Measurements from ENCODE around the gene PIP5KL1.

DNA sequence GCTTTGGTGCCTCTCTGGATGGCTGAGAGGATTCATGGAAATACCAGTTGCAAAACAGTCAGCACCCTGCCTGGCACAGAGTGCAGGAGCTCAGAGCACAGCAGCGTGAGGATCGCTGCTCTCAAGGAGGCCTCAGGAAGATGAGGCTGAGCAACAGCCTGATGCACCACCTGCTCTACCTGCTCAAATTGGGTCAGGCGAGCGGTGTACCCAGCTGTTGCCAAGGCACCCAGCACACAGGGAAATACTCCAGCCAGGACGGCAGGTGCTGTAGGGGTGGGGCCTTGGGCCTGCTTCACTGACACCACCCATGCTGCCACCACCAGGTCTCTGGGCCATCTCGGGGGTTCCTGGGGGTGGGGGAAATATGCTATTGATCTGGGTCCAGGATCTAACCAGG lies 45.9 kb upstream of the PIP5KL1 start:
- TF ChIP-seq, protein P1, sequence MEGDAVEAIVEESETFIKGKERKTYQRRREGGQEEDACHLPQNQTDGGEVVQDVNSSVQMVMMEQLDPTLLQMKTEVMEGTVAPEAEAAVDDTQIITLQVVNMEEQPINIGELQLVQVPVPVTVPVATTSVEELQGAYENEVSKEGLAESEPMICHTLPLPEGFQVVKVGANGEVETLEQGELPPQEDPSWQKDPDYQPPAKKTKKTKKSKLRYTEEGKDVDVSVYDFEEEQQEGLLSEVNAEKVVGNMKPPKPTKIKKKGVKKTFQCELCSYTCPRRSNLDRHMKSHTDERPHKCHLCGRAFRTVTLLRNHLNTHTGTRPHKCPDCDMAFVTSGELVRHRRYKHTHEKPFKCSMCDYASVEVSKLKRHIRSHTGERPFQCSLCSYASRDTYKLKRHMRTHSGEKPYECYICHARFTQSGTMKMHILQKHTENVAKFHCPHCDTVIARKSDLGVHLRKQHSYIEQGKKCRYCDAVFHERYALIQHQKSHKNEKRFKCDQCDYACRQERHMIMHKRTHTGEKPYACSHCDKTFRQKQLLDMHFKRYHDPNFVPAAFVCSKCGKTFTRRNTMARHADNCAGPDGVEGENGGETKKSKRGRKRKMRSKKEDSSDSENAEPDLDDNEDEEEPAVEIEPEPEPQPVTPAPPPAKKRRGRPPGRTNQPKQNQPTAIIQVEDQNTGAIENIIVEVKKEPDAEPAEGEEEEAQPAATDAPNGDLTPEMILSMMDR (IDR thresholded peaks at IDR 0.05), result no peak
- peak in 1 of 3 donors; percentile 72 for TF ChIP-seq POLR2AphosphoS5 (IDR thresholded peaks at IDR 0.05)
